Liver (tissue), 3 donors: Measurements from ENCODE around the gene GARIN5A.

Experiments used
- ATF3 ChIP-seq: IDR thresholded peaks from 2 replicates; pipeline ENCODE4 v1.6.1; 2016; ENCODE audit warnings: antibody characterized with exemption
- CTCF ChIP-seq: fragments of 150-350 bp; IDR thresholded peaks from 2 replicates; pipeline ENCODE4 v1.5.1; 2017; ENCODE audit warnings: improper control_type of control experiment, low read depth, low read length; ENCODE audit not compliant: missing input control
- EGR1 ChIP-seq, 2 donors: IDR thresholded peaks; 2 replicates each; pipeline ENCODE4 v1.6.1; 2016 to 2018; ENCODE audit warnings: antibody characterized with exemption in 2 of 2, low read depth in 2 of 2
- FOXA1 ChIP-seq: IDR thresholded peaks from 2 replicates; pipeline ENCODE4 v1.6.1; 2016; ENCODE audit warnings: antibody characterized with exemption
- GABPA ChIP-seq, 2 donors: IDR thresholded peaks in 1 of 2; conservative IDR thresholded peaks in 1 of 2; 2 replicates each; pipeline ENCODE4 v1.6.1; 2016; ENCODE audit warnings: antibody characterized with exemption in 2 of 2, mild to moderate bottlenecking in 1 of 2, moderate library complexity in 1 of 2
- JUND ChIP-seq, 2 donors: IDR thresholded peaks; 2 replicates each; pipeline ENCODE4 v1.6.1; 2016; ENCODE audit warnings: antibody characterized with exemption in 2 of 2
- MAX ChIP-seq: IDR thresholded peaks from 2 replicates; pipeline ENCODE4 v1.6.1; 2016; ENCODE audit warnings: antibody characterized with exemption
- RAD21 ChIP-seq, 2 donors: IDR thresholded peaks; 2 replicates each; pipeline ENCODE4 v1.6.1; 2016; ENCODE audit warnings: antibody characterized with exemption in 2 of 2, mild to moderate bottlenecking in 2 of 2
- RXRA ChIP-seq, 2 donors: IDR thresholded peaks; 2 replicates each; pipeline ENCODE4 v1.6.1; 2017 to 2018; ENCODE audit warnings: antibody characterized with exemption in 2 of 2, mild to moderate bottlenecking in 1 of 2
- SP1 ChIP-seq: IDR thresholded peaks from 2 replicates; pipeline ENCODE4 v1.6.1; 2018; ENCODE audit warnings: antibody characterized with exemption, mild to moderate bottlenecking
- TAF1 ChIP-seq: conservative IDR thresholded peaks from 2 replicates; pipeline ENCODE4 v1.6.1; 2016; ENCODE audit warnings: antibody characterized with exemption, mild to moderate bottlenecking
- ZBTB33 ChIP-seq: IDR thresholded peaks from 2 replicates; pipeline ENCODE4 v1.6.1; 2016; ENCODE audit warnings: antibody characterized with exemption
- TF ChIP-seq, protein P1 (sequence below): IDR thresholded peaks from 2 replicates; pipeline ENCODE4 v1.6.1; 2016; ENCODE audit warnings: antibody characterized with exemption, mild to moderate bottlenecking
- donor health status: healthy.
- donor health status: healthy.

DNA sequence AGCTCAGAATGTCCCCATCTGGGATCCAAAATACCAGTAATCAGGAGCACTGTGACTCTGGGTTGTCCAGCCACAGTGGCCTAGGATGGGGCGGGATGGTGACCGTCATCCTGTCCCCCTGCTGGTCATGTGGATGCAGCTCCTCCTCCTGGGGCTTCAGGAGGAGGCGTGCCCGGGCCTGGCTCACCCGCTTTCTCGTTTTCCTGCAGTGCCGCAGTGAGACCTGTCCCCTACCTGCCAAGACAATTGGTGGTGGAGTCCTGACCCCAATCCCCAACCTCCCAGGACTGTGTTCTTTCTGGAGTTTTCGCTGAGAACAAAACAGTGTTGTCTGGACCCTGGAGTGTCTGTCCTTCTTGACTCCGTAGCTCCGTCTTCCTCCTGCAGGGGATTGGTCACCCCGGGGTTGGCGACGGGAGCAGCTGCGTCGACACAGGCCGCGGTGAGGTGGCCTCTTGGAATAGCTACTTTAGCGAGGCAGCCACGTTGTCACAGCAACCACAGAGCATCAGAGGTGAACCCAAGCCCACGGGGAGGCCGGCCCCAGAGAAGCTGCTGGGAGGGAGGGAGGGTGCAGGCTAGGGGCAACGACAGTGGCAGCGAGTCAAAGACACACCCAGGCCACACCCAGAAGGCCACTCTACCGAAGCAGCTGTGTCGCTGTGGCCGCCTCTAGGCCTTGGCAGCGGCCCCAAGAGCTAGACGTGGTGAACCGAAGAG, 10.5 kb downstream of the GARIN5A start:
- TF ChIP-seq CTCF (no peak), RAD21 (IDR thresholded peaks at IDR 0.05) (no peak), SP1 (no peak), TAF1 (no peak), JUND (IDR thresholded peaks at IDR 0.05) (no peak), GABPA (IDR thresholded peaks at IDR 0.05 in 1 of 2, conservative IDR thresholded peaks at IDR 0.05 in 1 of 2) (no peak), MAX (no peak), RXRA (IDR thresholded peaks at IDR 0.05) (no peak), FOXA1 (no peak), ZBTB33 (no peak), EGR1 (IDR thresholded peaks at IDR 0.05; ENCODE audit: low read depth in 2 of 2) (no peak), ATF3 (no peak)
- TF ChIP-seq, protein P1, sequence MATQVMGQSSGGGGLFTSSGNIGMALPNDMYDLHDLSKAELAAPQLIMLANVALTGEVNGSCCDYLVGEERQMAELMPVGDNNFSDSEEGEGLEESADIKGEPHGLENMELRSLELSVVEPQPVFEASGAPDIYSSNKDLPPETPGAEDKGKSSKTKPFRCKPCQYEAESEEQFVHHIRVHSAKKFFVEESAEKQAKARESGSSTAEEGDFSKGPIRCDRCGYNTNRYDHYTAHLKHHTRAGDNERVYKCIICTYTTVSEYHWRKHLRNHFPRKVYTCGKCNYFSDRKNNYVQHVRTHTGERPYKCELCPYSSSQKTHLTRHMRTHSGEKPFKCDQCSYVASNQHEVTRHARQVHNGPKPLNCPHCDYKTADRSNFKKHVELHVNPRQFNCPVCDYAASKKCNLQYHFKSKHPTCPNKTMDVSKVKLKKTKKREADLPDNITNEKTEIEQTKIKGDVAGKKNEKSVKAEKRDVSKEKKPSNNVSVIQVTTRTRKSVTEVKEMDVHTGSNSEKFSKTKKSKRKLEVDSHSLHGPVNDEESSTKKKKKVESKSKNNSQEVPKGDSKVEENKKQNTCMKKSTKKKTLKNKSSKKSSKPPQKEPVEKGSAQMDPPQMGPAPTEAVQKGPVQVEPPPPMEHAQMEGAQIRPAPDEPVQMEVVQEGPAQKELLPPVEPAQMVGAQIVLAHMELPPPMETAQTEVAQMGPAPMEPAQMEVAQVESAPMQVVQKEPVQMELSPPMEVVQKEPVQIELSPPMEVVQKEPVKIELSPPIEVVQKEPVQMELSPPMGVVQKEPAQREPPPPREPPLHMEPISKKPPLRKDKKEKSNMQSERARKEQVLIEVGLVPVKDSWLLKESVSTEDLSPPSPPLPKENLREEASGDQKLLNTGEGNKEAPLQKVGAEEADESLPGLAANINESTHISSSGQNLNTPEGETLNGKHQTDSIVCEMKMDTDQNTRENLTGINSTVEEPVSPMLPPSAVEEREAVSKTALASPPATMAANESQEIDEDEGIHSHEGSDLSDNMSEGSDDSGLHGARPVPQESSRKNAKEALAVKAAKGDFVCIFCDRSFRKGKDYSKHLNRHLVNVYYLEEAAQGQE: no peak
